Amniotic stem cell (primary cell): ENCODE measurements around the gene GGN.
"Not testable (repeated sequence)": the region's sequence is repeated elsewhere in the genome, so short reads cannot be mapped to it uniquely, and the experiment has no call there.

Experiments
- DNase-seq: peaks from one replicate; lab custom pipeline; 2025; lab: John Stamatoyannopoulos, UW

GGN gene

GRCh38 chr19:38386300-38386970 lies 1.4 kb downstream of the GGN start:
- DNase-seq: no peak

GRCh38 chr19:38385804-38386257 lies 2.0 kb downstream of the GGN start:
- DNase-seq: no peak

GRCh38 chr19:38385057-38385803 lies 2.6 kb downstream of the GGN start:
- no peak for DNase-seq

- DNase-seq: no peak
Measured at GRCh38 chr19:38384209-38385027, 3.4 kb downstream of the GGN start.

GRCh38 chr19:38383743-38384142 lies 4.1 kb downstream of the GGN start:
- DNase-seq: no peak

- DNase-seq: no peak
Measured at GRCh38 chr19:38383184-38383583, 4.7 kb downstream of the GGN start.

GRCh38 chr19:38381138-38381537 lies 6.7 kb downstream of the GGN start:
- DNase-seq: no peak

GRCh38 chr19:38378866-38379265 lies 9.0 kb downstream of the GGN start:
- DNase-seq: no peak

- no peak for DNase-seq
Measured at GRCh38 chr19:38377052-38377451, 10.8 kb downstream of the GGN start.

- no peak for DNase-seq
Measured at GRCh38 chr19:38376576-38376975, 11.3 kb downstream of the GGN start.

GRCh38 chr19:38375748-38376147 lies 12.1 kb downstream of the GGN start:
- no peak for DNase-seq

- DNase-seq: no peak
Measured at GRCh38 chr19:38375098-38375493, 12.7 kb downstream of the GGN start.

- DNase-seq: peak; percentile 98
Measured at GRCh38 chr19:38374332-38375097, 13.3 kb downstream of the GGN start, which contains the start of gene PSMD8. Gene PSMD8, plus strand, starts transcription at chr19:38374571. Its CDS starts 31 bp downstream, at chr19:38374602.

GRCh38 chr19:38373907-38374331 lies 13.9 kb downstream of the GGN start:
- DNase-seq: no peak

GRCh38 chr19:38371081-38371480 lies 16.8 kb downstream of the GGN start:
- no peak for DNase-seq

GRCh38 chr19:38370299-38370698 lies 17.5 kb downstream of the GGN start:
- no peak for DNase-seq

- no peak for DNase-seq
Measured at GRCh38 chr19:38369584-38369983, 18.2 kb downstream of the GGN start.

- no peak for DNase-seq
Measured at GRCh38 chr19:38367041-38367440, 20.8 kb downstream of the GGN start.

GRCh38 chr19:38362946-38363688 lies 24.7 kb downstream of the GGN start:
- not testable (repeated sequence) for DNase-seq

- no peak for DNase-seq
Measured at GRCh38 chr19:38362076-38362945, 25.5 kb downstream of the GGN start.
